Measurements from ENCODE around the gene SLC5A1.

SLC5A1 gene

DNA sequence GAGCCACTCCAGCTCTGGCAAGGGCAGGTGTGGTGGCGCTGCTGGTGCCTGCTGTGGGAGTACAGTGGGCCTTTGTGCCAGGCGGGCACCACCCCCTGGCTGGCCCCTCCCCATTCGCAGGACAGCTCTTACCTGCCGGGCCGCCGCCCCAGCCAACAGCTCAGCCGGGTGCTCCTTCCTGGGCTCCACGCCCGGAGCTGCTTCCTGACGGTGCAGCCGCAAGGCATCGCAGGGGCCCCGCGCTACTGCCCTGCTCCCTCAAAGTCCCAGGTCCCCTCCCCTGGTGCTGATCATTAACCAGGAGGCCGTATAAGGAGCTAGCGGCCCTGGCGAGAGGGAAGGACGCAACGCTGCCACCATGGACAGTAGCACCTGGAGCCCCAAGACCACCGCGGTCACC, at the start of gene SLC5A1:
TSS of gene SLC5A1 (plus strand) at position 338 of the 400 bp plus-strand sequence. CDS start at position 359, 21 bp downstream.
- peak; percentile 64 for DNase-seq

DNA sequence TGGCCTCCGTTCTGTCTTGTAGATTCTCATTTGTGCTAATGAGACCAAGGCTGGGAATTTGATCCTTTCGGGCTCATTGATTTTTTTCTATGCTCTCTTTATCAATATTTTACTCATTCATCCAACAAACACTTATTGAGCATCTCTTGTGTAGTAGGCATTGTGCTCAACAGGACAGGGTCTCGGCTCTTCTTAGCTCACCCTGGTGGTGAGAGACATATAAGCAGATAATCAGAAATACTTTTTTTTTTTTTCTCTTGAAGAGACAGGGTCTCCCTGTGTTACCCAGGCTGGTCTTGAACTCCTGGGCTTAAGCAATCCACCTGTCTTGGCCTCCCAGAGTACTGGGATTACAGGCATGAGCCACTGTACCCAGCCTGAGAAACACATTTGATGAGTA, 48.0 kb upstream of the SLC5A1 start:
- DNase-seq: no peak

DNA sequence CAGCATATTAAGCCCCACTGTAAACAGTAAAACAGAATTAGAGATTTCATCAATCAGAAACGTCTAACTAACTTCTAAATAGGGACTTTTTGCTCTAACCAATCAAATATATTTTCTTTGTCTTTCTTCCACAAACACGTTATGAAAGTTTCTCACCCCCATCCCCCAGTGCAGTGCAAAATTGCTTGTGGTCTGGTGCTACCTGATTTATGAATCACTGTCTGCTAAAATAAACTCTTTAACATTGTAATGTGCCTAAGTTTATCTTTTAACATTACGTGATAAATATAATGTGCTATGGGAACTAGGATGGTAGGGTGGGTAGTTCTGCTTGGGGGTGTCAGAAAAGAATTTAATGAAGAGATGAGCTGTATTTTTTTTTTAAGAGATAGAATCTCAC, 47.3 kb upstream of the SLC5A1 start:
- no peak for DNase-seq

DNA sequence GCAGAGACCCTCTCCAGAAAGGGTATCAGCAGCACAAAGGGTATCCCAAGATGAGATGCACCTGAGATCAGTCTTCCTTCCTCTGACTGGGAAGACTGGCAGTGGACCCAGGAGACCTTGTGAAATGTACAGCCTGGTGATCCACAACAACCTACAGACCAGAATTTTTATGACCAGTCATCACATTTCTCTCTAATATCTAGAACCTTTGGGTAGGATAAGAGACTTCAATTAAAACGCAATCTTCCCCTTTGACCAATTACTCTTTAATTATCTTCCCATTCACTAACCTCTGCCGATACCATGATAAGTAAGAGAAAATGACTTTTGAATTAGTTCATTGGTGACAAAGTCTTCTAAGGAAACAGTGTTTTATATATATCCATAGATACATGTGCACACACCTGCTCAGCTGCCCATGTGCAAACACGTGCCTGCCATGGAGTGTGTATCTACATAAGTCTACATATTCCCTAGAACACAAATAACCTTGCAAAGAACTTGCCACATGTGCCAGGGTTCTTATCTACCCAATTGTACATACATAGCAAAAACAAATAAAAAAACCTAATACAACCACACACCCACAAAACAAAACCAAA, 44.2 kb upstream of the SLC5A1 start:
- no peak for DNase-seq

DNA sequence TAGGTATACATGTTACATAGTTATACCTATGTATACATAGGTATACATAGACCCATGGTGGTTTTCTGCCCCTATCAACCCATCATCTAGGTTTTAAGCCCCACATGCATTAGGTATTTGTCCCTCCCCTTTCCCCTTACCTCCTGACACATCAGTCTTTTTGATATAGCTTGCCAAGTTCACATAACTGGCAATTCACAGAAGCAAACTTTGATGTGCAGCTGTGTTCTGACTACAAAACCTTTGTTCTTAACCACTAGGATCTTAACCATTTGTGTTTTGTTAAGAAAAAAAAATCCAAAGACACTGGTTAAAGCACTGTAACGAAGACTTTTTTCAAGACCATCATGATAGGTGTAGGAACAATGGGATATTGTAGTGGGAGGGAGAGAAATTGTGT, 42.9 kb upstream of the SLC5A1 start:
- no peak for DNase-seq

DNA sequence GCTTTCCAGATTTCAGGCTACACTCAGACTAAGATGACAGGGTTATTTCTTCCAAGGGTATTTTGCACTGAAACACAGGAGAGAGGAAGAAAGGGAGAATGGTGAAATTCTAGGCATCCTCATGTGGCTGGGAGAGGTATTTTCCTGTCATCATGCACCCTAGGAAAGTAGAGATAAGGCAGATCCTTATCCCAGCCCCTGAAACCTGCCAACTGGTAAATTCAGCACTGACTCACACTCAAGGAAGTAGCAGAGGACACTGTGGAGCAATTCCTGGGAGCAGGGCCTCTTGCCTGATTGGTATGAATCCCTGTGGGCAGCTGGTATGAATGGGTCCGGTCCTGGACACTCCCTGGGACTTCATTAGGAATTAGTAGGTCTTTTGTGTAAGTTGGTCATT, 37.6 kb upstream of the SLC5A1 start:
- no peak for DNase-seq

DNA sequence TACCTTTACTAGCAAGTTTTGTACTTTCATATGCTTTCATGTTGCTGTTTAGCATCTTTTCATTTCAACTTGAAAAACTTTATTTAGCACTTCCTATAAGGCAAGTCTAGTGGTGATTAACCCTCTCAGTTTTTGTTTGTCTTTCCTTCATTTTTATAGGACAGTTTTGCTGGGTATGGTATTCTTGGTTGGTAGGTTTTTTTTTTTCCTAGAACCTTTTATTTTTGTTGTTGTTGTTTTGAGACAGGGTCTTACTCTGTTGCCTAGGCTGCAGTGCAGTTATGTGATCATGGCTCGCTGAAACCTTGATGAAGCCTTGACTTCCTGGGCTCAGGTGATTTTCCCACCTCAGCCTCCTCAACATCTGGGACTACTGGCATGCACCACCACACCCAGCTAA, 29.9 kb upstream of the SLC5A1 start:
- no peak for DNase-seq

DNA sequence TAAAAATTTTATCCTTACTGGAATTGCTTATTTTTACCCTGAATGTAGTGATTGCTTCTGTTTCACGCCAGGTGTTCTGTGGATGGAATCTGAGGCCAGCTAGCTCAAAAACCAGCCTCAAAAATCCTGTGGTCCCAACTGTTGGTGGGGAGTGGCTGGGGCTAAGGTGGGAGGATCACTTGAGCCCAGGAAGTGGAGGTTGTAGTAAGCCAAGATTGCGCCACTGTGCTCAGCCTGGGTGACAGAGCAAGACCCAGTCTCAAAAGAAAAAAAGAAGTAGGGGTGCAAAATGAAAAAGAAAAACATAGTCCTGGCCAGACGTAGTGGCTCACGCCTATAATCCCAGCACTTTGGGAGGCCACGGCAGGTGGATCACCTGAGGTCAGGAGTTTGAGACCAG, 27.0 kb upstream of the SLC5A1 start:
- DNase-seq: no peak

DNA sequence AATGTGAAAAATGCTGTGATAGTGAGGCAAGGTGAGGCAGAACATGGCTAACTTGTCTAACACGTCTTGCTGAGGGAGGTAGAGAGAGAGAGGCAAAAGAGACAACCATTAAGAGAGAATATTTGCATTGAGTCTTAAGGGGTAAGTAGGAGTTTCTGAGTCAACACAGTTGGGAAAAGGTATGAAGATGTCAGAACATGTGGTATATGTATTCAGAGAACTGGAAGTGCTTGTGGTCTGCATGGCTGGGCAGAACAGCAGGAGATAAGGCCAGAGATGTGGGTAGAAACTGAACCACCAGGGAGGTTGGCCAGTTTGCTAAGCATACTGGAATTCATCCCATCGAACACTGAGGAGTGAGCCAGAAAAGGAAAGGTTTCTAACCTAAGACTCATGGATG, 25.0 kb upstream of the SLC5A1 start:
- DNase-seq: no peak

DNA sequence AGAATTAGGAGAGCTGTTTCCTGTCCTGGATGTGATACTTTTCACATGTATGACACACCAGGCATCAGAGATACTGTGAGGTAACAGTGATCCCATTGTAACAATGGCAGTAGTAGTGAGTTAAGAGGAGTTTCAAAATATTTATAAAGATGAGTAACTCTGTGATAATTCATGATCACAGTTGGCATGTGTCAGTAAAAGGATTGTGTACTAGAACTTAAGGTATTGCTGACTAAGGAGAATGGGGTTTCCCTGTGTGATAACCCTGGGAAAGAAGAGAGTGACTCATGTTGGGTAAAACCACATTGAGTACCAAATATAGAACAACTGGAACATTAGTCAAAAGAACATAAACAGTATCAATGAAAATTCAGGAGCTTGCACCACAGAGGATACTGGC, 22.9 kb upstream of the SLC5A1 start:
- no peak for DNase-seq

DNA sequence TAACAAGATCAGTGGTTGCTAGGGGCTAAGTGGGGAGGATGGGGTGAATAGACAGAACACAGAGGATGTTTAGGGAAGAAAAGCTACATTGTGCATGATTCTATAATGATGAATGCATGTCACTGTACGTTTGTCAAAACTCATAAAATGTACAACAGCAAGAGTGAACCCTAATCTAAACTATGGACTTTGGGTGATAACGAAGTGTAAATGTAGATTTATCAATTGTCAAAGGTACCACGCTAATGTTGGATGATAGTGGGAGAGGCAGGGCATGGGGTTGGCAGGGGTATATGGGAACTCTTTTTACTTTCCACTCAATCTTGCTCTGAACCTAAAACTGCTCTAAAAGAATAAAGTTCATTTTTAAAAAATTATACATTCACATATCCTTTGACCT, 21.3 kb upstream of the SLC5A1 start:
- DNase-seq: no peak

DNA sequence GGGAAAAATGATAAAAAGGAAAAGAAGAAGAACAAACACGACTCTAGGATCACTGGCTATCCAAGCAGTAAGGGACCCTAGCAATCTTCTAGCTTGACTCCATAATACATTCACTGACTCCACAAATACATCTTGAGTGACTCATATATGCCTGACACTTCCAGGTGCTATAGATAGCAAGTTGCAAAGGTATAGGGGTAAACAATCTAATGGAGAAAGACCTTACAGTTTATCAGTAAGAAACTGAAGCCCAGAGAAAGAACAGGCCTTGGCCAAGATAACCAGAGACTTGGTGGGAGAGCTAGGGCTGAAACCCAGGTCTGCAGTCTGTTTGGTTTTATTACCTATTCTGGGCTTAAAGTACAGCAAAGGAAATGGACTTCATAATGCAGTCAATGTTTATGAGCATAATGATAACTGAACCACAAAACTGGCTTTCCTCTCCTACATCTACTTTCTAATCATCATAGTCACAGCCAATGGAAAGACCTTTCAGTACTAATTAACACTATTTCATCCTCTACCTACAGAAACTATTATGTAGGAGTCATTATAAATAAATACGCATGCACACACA, 19.7 kb upstream of the SLC5A1 start:
- no peak for DNase-seq

DNA sequence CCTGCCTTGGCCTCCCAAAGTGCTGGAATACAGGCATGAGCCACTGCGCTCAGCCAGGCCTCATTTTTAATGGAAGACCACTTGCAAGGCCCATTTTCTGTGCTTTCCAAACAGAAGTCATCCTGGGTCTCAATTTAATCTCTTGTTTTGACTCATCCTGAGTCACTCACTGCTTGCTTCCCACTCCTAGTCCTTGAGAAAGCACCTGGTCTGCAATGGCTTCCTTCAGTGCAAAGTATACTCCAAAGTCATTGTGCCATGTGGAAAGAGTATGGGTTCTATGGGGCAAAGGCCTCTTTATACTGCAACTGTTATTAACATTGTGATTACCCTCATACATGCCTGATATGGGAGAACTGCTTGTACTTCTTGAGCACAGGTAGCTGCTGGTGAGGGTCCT, 18.3 kb upstream of the SLC5A1 start:
- DNase-seq: no peak

DNA sequence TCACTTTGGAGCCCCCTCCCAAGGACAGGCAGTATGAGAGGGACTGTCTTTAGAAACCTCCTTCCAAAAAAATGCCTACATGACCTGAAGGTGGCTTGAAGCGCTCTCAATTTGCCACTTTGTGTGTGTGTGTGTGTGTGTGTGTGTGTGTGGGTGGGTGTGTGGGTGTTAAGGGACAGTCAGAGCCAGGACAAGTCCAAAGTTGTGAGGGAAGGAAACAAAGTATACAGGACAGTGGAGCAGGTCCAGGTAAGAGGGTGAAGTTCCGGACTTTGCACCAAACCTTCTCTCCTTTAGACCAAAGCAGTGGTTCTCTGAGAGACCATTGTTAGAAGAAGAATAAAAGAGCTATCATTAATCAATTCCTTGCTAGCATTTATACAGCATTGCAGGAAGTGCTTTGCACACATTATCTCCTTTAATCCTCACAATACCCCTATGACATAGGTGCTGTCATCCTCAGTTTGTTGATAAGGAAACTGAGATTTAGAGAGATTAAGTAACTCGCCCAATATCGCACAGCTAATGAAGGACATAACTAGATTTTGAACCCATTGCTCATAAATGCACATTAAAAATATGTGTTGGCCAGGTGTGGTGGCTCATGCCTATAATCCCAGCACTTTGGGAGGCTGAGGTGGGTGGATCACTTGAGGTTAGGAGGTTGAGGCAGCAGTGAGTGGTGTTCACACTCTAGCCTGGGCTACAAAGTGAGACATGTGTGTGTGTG, 12.4 kb upstream of the SLC5A1 start:
- DNase-seq: no peak

DNA sequence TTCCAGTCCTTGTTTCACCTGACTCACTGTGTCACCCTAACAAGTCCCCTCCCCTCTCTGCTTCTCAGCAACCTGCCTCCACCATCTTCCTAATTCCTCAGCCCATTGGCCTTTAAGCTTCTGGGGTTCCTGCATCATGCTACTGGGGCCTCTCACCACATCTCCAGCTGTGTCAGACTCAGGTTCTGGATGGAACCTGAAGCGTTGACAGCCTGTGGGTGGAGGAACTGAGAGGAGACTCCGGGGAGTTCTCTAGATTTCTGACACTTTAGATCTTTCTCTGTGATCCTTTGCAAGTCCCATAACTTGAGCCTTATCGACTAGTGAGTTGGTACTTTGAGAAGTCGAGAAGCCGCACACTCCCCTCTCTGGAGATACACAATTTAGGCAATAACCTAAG, 11.6 kb upstream of the SLC5A1 start:
- DNase-seq: no peak

DNA sequence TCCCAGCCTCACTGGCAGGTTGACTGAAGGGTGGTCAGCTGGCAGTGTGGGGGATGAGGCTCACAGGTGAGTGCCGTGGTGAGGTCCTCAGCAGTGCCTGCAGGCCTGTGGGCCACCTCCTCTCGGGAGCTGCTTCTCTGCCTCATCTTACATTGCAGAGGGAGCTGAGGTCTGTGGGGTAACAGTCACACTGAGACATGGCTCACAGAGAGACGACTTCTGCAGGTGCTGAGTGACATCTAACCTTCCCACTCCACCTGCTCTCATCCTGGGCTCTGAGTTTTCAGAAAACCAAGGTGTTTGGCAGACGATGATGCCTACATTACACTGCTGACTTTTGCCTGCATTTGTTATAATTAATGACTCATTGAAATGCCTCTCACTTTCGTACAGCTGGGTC, 8.8 kb upstream of the SLC5A1 start:
- no peak for DNase-seq

DNA sequence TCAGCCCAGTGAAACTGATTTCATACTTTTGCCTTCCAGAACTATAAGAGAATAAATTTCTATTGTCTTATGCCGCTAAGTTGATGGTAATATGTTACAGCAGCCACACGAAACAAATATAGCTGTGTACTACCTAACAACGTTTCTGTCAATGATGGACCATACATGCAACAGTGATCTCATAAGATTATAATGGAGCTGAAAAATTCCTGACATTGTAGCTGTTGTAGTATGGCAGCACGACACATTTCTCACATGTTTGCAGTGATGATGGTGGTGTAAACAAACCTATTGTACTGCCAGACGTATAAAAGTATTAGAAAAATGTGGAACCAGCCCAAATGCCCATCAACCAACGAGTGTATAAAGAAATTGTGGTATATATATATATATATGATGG, 5.8 kb upstream of the SLC5A1 start:
- DNase-seq: no peak

DNA sequence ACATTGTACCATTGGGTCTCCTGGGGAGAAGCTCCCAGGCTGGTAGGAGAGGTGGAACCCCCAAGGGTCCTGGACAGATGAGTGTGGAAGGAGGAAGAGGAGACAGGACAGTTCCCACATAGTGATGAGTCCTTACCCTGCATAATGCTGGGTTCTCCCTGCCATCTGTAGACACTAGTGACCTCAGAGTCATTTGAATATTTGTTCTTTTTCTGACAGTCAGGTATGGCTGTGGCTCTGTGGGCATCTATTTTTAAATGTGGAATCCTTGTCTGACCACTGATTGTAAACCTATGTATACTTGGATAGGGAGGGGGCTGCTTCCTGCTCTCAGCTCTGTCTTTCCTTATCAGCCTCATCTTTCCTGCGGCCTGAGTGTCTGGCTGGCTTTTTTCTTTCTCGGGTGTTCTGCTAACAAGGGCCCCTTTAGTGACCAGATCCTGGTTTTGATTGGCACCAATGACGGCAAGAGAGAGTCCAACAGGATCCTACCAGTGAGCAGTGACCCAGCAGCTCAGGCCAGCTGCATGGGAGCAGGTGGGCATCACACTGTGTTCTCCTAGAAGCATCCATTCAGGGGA, 2.6 kb upstream of the SLC5A1 start:
- DNase-seq: no peak

DNA sequence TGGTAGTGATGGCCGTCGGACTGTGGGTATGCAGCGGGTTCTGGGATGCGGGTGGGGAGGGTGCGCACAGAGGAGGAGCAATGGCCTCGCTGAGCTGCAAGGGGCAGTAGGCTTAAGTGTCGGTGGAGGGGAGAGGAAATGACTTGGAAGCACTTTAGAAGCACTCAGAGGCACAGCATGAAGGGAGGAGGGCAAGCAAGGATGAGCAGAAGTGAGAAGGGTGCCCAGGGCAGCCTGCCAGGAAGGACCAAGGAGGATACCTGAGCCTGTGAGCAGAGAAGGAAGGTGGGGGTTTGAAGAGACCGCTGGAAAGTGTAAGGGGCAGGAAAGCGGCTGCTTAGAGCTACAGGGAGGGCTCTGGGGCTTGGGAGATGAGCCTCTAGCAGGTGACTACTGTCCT, 330 bp downstream of the SLC5A1 start:
- DNase-seq: no peak

DNA sequence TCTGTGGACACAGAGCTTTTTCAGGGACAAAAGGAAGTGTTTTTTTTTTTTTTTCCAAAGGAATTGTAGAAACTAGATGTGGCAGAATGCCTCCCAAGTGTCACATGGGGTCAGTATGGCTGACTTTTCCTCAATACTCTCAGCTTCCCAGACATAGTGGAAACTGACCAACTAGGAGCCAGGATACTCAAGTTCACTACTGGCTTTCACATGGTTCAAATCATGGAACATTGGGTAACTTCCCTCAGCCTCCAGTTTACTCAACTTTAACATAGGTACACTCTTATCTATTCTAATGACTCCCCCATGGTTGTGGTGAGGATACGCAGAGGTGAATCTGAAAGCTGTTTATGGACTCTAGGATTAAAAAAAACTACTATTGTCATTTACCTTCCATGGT, 1.4 kb downstream of the SLC5A1 start:
- DNase-seq: no peak

DNA sequence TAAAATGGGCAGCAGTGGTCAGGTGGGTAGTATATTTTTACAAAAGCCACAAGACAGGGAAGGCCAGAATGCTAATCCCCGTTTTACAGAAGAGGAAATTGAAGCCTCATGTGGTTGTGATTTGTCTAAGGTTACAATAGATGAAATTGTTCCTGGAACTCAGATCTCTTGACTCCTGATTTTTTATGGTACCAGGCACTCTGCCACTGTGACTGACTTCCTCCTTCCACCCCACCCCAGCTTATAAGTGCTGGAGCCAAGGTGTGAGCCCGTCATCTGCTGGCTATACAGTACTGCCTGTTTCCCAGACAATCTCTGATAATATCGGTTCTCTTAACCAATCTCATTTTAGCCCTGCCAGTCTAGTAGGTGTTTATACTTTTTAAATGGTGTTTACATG, 1.9 kb downstream of the SLC5A1 start:
- DNase-seq: peak; percentile 86

DNA sequence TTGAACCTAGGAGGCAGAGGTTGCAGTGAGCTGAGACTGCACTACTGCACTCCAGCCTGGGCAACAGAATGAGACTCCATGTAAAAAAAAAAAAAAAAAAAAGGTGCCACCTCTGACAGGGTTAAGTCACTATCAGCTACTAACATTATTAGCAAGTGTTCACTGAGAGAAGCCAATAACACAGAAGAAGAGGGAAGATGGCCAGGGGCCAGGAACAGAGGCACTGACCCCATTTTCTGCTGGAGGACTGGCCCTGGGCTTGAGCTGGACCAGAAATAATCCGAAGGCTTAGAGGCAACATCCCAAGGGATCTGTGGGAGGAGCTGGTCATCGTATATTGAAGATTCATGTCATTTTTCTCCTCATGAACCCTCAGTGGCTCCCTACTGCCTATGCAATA, 5.0 kb downstream of the SLC5A1 start:
- no peak for DNase-seq

DNA sequence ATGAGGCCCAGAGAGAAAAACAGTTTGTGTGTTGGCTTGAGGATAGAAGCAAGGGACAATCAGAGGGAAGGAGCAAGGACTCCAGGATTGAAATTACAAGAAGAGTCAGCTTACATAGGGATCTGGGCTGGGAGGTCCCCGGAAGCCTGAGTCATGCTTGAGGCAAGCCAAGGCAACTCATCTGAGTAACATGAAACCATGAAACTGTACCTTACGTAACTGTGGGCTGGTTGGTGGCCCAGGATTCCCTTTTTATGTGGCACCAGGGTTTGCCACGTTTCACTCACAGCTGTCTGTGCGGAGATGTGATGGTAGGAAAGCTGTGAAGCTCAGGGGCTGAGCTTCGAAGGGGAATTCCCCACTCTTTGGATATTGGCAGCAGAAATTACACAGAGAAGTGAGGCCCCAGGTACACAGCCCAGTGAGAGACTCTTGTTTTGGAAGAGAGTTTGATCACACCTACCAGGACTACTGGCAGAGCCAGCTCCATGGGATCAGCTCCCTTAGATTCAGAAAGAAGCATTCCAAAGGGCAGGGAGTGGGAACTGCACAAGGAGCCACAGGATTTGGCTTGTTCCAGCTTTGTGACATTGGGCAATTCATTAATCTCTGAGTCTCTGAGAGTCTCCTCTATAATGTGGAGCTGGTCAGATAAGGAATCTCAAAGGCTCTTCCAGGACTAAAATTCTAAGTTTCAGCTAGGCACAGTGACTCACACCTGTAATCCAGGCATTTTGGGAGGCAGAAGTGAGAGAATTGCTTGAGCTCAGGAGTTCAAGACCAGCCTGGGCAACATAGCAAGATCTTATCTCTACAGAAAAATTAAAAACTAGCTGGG, 7.8 kb downstream of the SLC5A1 start:
- peak; percentile 47 for DNase-seq

Measured in NCI-H2029 treated with DMSO at 0.1 percent for 48 hours (cell line).